K562 (cell line): ENCODE data around the gene ICAM2. TPM values are rescaled to one million over a fixed set of nuclear protein-coding genes. Genes with fewer than 3 reads are reported as not detected.

Experiments used
- ATAC-seq: fragments of 200-7000 bp; cut with Tn5 transposase; 3 replicates; pipeline ENCODE4 v1.9.1; 2020; ENCODE audit warnings: moderate library complexity
- BruUV-seq: library from RNA; stranded (reverse); fragments of 400-500 nt; replicated peaks from 2 replicates; lab custom pipeline; 2021; lab: Mats Ljungman, UMichigan
- CTCF ChIA-PET: fragments of 300-600 bp; formaldehyde crosslinking; extraction: SDS; loops from one replicate; lab custom pipeline; 2021; ENCODE audit warnings: low intra/inter-chr PET ratio; lab: Yijun Ruan, JAX
- POLR2A ChIA-PET: fragments of 300-600, 350-650 bp; sonication (Branson Sonifier 250); formaldehyde crosslinking; extraction: SDS; loops from one replicate; lab custom pipeline; 2021; ENCODE audit warnings: antibody characterized with exemption, inconsistent platforms; lab: Yijun Ruan, JAX
- DNase-seq, 4 experiments: peaks; one replicate each; pipeline versions ENCODE4 v3.0.0 to v3.0.0-alpha.2; 2011 to 2018; ENCODE audit warnings: low spot score in 3 of 4, mixed read lengths in 3 of 4; ENCODE audit errors: extremely low read depth in 1 of 4
- FAIRE-seq: peaks from 2 replicates; lab custom pipeline; 2011; peaks lifted over from hg19 to GRCh38; lab: Jason Lieb, UNC
- H2AFZ ChIP-seq: 2 replicates; pipeline ENCODE4 v1.6.0; 2011; ENCODE audit warnings: low read depth, low read length, control low read depth, inconsistent platforms
- H3K27ac ChIP-seq: fragments of 200-600 bp; 3 replicates; pipeline ENCODE4 v1.8.0; 2011; ENCODE audit warnings: low read depth, mild to moderate bottlenecking, control low read depth, inconsistent platforms, low read length, moderate library complexity, mixed read lengths; ENCODE audit errors: extremely low read depth
- H3K27me3 ChIP-seq, 2 experiments: fragments of 300-600 bp in 1 of 2; 2 replicates in 1 of 2; 3 replicates in 1 of 2; pipeline versions ENCODE4 v1.6.0 to v1.8.0; 2011; ENCODE audit warnings: inconsistent platforms in 2 of 2, low read length in 2 of 2, mild to moderate bottlenecking in 1 of 2, mixed read lengths in 1 of 2, moderate library complexity in 1 of 2; ENCODE audit not compliant: control insufficient read depth in 2 of 2, insufficient read depth in 2 of 2
- H3K36me3 ChIP-seq: fragments of 300-600 bp; 3 replicates; pipeline ENCODE4 v1.8.0; 2011; ENCODE audit warnings: mild to moderate bottlenecking, low read length, inconsistent platforms; ENCODE audit not compliant: control insufficient read depth, insufficient read depth
- H3K4me1 ChIP-seq, 2 experiments: fragments of 200-600 bp in 1 of 2; replicated peaks in 1 of 2; 2 replicates in 1 of 2; 3 replicates in 1 of 2; pipeline versions ENCODE4 v1.5.1 to v1.8.0; 2011; ENCODE audit warnings: inconsistent platforms in 2 of 2, low read length in 2 of 2, mild to moderate bottlenecking in 1 of 2, mixed read lengths in 1 of 2, moderate library complexity in 1 of 2; ENCODE audit not compliant: control insufficient read depth in 2 of 2, insufficient read depth in 2 of 2
- H3K4me2 ChIP-seq: 2 replicates; pipeline ENCODE4 v1.6.1; 2011; ENCODE audit warnings: low read length, control low read depth, inconsistent platforms, mixed read lengths; ENCODE audit not compliant: insufficient read depth
- H3K4me3 ChIP-seq: fragments of 200-600 bp; sonication (generic), shearing (Covaris generic); 2 replicates; pipeline ENCODE4 v1.5.1; 2016; ENCODE audit warnings: control low read depth, inconsistent platforms
- H3K79me2 ChIP-seq: fragments of 200-600 bp; 3 replicates; pipeline ENCODE4 v1.8.0; 2011; ENCODE audit warnings: low read length, inconsistent platforms; ENCODE audit not compliant: control insufficient read depth, insufficient read depth
- H3K9ac ChIP-seq, 2 experiments: 2 replicates each; pipeline versions ENCODE4 v1.6.0 to v1.6.1; 2011; ENCODE audit warnings: low read depth in 2 of 2, low read length in 2 of 2, control low read depth in 1 of 2, inconsistent platforms in 1 of 2, mild to moderate bottlenecking in 1 of 2, mixed read lengths in 1 of 2; ENCODE audit not compliant: insufficient read depth in 1 of 2
- H3K9me1 ChIP-seq: one replicate; pipeline ENCODE4 v1.6.0; 2011; ENCODE audit warnings: inconsistent platforms, mild to moderate bottlenecking, low read length, moderate library complexity; ENCODE audit not compliant: control insufficient read depth, insufficient read depth
- H3K9me3 ChIP-seq: replicated peaks from 2 replicates; pipeline ENCODE4 v1.5.1; 2011; ENCODE audit warnings: low read depth, low read length, inconsistent platforms; ENCODE audit not compliant: control insufficient read depth, insufficient read depth
- H4K20me1 ChIP-seq: replicated peaks from 2 replicates; pipeline ENCODE4 v1.6.1; 2011; ENCODE audit warnings: low read length, inconsistent platforms, mixed read lengths; ENCODE audit not compliant: control insufficient read depth, insufficient read depth
- CREB3L1 ChIP-seq: fragments of 450-650 bp; IDR thresholded peaks from 2 replicates; pipeline ENCODE4 v1.6.1; 2014; ENCODE audit warnings: low read depth, mild to moderate bottlenecking, moderate library complexity, borderline replicate concordance
- EWSR1 ChIP-seq: fragments of 450-650 bp; IDR thresholded peaks from 2 replicates; pipeline ENCODE4 v1.6.1; 2018; ENCODE audit warnings: borderline replicate concordance, mild to moderate bottlenecking, low read depth, moderate library complexity; ENCODE audit not compliant: partially characterized antibody
- MCM2 ChIP-seq: fragments of 450-650 bp; IDR thresholded peaks from 2 replicates; pipeline ENCODE4 v1.6.1; 2017; ENCODE audit warnings: low read depth, mild to moderate bottlenecking
- MCM5 ChIP-seq: fragments of 450-650 bp; IDR thresholded peaks from 2 replicates; pipeline ENCODE4 v1.6.1; 2016; ENCODE audit warnings: low read depth
- MECOM ChIP-seq: fragments of 250-450 bp; sonication (Bioruptor Pico); IDR thresholded peaks from 2 replicates; pipeline ENCODE4 v1.8.0; 2022; ENCODE audit warnings: inconsistent platforms
- MTF1 ChIP-seq: fragments of 250-450 bp; sonication (Bioruptor Pico); IDR thresholded peaks from 2 replicates; pipeline ENCODE4 v1.9.0; 2021; ENCODE audit warnings: moderate library complexity, mild to moderate bottlenecking, inconsistent platforms, borderline replicate concordance
- SNAPC5 ChIP-seq: fragments of 250-450 bp; sonication (Bioruptor Pico); IDR thresholded peaks from 2 replicates; pipeline ENCODE4 v1.8.0; 2021; ENCODE audit warnings: moderate library complexity, mild to moderate bottlenecking, inconsistent platforms
- ZNF133 ChIP-seq: fragments of 250-450 bp; sonication (Bioruptor Pico); IDR thresholded peaks from 2 replicates; pipeline ENCODE4 v1.4.0; 2020; ENCODE audit warnings: mild to moderate bottlenecking
- ZNF232 ChIP-seq: sonication (generic); formaldehyde crosslinking; IDR thresholded peaks from 2 replicates; pipeline ENCODE4 v1.8.0; 2022; ENCODE audit warnings: mild to moderate bottlenecking, missing genetic modification reagents
- WGBS: fragments of 100-300 bp; shearing (Covaris generic); methylation state at CpG from one replicate; pipeline ENCODE4 v1.1.6; 2016; ENCODE audit warnings: low coverage, mixed read lengths; ENCODE audit not compliant: insufficient coverage; ENCODE audit errors: missing lambda C conversion rate; 5-methylcytosine and 5-hydroxymethylcytosine counted together
- in situ Hi-C: fragments of 300-500 bp; cut with MboI; formaldehyde crosslinking; loops from 4 replicates; pipeline ENCODE4 v1.15.0; 2018; ENCODE audit warnings: inconsistent platforms, mixed read lengths
- intact Hi-C: fragments of 100-400 bp; cut with micrococcal nuclease; formaldehyde crosslinking; loops from 2 replicates; pipeline ENCODE4 v1.14.2; 2022
- polyA plus RNA-seq, 8 experiments: library from polyadenylated mRNA; depleted of rRNA in 4 of 8; stranded (reverse) in 5 of 8; unstranded in 3 of 8; fragments of >200 nt; fragmentation: Nextera tagmentation in 2 of 8; fragmentation: Illumina TruSeq in 1 of 8; extraction: Ambion mirVana in 2 of 8; extraction: Trizol in 1 of 8; gene quantifications; 2 replicates each; pipeline versions ENCODE4 v1.2.1 to v1.2.3, GENCODE V29; 2011 to 2014; ENCODE audit warnings: inconsistent platforms in 1 of 8, missing spikeins in 1 of 8
- total RNA-seq, 7 experiments: library from RNA; depleted of rRNA in 6 of 7; stranded (reverse); fragments of >200 nt in 6 of 7; fragmentation: Illumina TruSeq in 2 of 7; extraction: Trizol in 2 of 7; gene quantifications; 2 replicates each; pipeline versions ENCODE4 v1.2.1 to v1.2.3, GENCODE V29; 2011 to 2021; ENCODE audit warnings: low replicate concordance in 1 of 7
- TF ChIP-seq, protein P1 (sequence below): sonication (generic); formaldehyde crosslinking; IDR thresholded peaks from 2 replicates; pipeline ENCODE4 v1.8.0; 2022; ENCODE audit warnings: missing genetic modification reagents, mild to moderate bottlenecking, borderline replicate concordance
- TF ChIP-seq, protein P2 (sequence below): fragments of 450-650 bp; IDR thresholded peaks from 2 replicates; pipeline ENCODE4 v1.6.1; 2018; ENCODE audit not compliant: partially characterized antibody

The ICAM2 gene
- total and polyA plus RNA-seq, 9 of the 15 experiments (the other 6 are each of a cell fraction or from before 2014, with no cell fraction given): 37.9 to 89.4 (median 60.6) TPM

DNA sequence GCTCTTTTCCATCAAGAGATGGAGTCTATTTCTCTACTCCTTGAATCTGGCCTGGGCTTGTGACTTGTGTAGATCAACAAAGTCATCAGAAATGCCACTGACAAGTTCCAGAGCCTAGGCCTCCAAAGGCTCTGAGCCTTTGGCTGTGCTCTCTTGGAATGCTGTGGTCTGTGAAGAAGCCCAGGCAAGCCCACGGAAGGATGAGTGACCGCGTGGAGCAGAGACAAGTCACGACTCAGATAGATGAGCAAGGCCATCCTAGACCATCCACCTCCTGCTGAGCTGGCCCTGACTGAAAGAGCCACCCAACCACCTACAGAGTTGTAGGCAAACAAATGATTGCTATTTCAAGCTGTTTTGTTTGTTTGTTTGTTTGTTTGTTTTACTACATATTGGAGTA, 11.6 kb upstream of the ICAM2 start:
- ATAC-seq (no peak), FAIRE-seq (no peak)
- POLR2A ChIA-PET: interaction anchor here (0.6 to 1.2 kb wide), 3 partner anchors 10 to 630 kb away, joined by 3 to 4 read pairs (median 3); partner anchors contain the start of gene ERN1

More for the DNA sequence above, 11.6 kb upstream of the ICAM2 start:
- Histone ChIP-seq H2AFZ (no peak overlapping the region), H3K9ac (no peak overlapping the region), H3K36me3 (no peaks in the 10 kb centered on the region), H3K4me1 (no peaks in the 10 kb centered on the region; a peak in 2 of 5 replicates), H3K9me1 (no peaks in the 10 kb centered on the region), H3K4me2 (no peak overlapping the region), H3K9me3 (no peaks in the 10 kb centered on the region), H3K4me3 (no peak overlapping the region), H3K79me2 (no peaks in the 10 kb centered on the region), H3K27ac (no peak overlapping the region), H3K27me3 (no peaks in the 10 kb centered on the region), H4K20me1 (no peaks in the 10 kb centered on the region)
- DNase-seq: no peak
- in situ Hi-C loops: loop anchor here (10.0 kb wide), 1 partner anchor 103 kb away; the partner anchor contains the start of gene ERN1
- intact Hi-C loops: no loop called here
- CTCF ChIA-PET: no interaction called here
- TF ChIP-seq, protein P1, sequence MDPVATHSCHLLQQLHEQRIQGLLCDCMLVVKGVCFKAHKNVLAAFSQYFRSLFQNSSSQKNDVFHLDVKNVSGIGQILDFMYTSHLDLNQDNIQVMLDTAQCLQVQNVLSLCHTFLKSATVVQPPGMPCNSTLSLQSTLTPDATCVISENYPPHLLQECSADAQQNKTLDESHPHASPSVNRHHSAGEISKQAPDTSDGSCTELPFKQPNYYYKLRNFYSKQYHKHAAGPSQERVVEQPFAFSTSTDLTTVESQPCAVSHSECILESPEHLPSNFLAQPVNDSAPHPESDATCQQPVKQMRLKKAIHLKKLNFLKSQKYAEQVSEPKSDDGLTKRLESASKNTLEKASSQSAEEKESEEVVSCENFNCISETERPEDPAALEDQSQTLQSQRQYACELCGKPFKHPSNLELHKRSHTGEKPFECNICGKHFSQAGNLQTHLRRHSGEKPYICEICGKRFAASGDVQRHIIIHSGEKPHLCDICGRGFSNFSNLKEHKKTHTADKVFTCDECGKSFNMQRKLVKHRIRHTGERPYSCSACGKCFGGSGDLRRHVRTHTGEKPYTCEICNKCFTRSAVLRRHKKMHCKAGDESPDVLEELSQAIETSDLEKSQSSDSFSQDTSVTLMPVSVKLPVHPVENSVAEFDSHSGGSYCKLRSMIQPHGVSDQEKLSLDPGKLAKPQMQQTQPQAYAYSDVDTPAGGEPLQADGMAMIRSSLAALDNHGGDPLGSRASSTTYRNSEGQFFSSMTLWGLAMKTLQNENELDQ (CRISPR knock-in tag): no peak
- TF ChIP-seq ZNF232: no peak
- no peak for TF ChIP-seq EWSR1
- TF ChIP-seq MCM5: no peak
- no peak for TF ChIP-seq SNAPC5 (CRISPR knock-in tag)
- no peak for TF ChIP-seq MCM2
- no peak for TF ChIP-seq CREB3L1
- no peak for TF ChIP-seq ZNF133
- no peak for TF ChIP-seq MTF1
- no peak for TF ChIP-seq MECOM (CRISPR knock-in tag)
- TF ChIP-seq, protein P2, sequence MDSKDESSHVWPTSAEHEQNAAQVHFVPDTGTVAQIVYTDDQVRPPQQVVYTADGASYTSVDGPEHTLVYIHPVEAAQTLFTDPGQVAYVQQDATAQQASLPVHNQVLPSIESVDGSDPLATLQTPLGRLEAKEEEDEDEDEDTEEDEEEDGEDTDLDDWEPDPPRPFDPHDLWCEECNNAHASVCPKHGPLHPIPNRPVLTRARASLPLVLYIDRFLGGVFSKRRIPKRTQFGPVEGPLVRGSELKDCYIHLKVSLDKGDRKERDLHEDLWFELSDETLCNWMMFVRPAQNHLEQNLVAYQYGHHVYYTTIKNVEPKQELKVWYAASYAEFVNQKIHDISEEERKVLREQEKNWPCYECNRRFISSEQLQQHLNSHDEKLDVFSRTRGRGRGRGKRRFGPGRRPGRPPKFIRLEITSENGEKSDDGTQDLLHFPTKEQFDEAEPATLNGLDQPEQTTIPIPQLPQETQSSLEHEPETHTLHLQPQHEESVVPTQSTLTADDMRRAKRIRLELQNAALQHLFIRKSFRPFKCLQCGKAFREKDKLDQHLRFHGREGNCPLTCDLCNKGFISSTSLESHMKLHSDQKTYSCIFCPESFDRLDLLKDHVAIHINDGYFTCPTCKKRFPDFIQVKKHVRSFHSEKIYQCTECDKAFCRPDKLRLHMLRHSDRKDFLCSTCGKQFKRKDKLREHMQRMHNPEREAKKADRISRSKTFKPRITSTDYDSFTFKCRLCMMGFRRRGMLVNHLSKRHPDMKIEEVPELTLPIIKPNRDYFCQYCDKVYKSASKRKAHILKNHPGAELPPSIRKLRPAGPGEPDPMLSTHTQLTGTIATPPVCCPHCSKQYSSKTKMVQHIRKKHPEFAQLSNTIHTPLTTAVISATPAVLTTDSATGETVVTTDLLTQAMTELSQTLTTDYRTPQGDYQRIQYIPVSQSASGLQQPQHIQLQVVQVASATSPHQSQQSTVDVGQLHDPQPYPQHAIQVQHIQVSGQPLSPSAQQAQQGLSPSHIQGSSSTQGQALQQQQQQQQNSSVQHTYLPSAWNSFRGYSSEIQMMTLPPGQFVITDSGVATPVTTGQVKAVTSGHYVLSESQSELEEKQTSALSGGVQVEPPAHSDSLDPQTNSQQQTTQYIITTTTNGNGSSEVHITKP: no peak
- WGBS: 48% methylated on average over 4 of the region's 4 CpGs
- BruUV-seq: no TSS peak
